ENCODE measurements around the gene ACTR3C. TPM values are rescaled to one million over a fixed set of nuclear protein-coding genes. Genes with fewer than 3 reads are reported as not detected.
"Not testable (repeated sequence)": the region's sequence is repeated elsewhere in the genome, so short reads cannot be mapped to it uniquely, and the experiment has no call there.

ACTR3C gene
- total and polyA plus RNA-seq, 2 experiments from 2014 or later: 1.5 to 3.5 TPM

DNA sequence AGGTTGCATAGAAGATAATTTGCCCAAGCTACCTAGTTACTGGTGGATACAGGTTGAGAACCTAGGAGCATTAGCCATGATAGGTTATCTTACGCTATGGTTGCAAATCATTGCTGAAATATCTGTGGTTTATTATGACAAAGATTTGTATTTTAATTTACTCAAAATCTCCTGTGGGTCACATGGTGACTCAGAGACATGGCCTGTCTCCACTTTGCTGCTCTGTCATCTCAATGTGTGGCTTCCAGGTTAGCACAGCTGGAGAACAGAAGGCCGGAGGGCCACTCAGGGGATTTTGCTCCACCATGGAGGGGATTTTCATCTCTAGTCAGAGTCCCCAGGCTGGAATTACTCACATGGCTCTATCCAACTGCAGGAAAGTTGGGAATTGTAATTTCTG, 78.1 kb downstream of the ACTR3C start:
- not testable (repeated sequence) for H3K4me3 Mint-ChIP-seq; H3K9me2 ChIP-seq (ENCODE audit: insufficient read depth); H3K36me3 ChIP-seq (ENCODE audit: insufficient read depth); H3K27ac ChIP-seq (ENCODE audit: low read depth); H3K4me3 ChIP-seq; H2AFZ ChIP-seq; H3K4me2 ChIP-seq; H3F3A ChIP-seq (replicated peaks; ENCODE audit: low read depth); ATAC-seq; DNase-seq (ENCODE audit: low spot score); H3K27me3 ChIP-seq (ENCODE audit: insufficient read depth); H3K4me1 Mint-ChIP-seq; H4K20me1 ChIP-seq (replicated peaks; ENCODE audit: insufficient read depth); H3K9me3 Mint-ChIP-seq; H3K36me3 Mint-ChIP-seq (ENCODE audit: low read depth); H3K27ac Mint-ChIP-seq; H3K4me1 ChIP-seq (ENCODE audit: insufficient read depth); H3K79me2 ChIP-seq (replicated peaks; ENCODE audit: insufficient read depth); H3K27me3 Mint-ChIP-seq (ENCODE audit: insufficient read depth, low read depth, poor library complexity)

DNA sequence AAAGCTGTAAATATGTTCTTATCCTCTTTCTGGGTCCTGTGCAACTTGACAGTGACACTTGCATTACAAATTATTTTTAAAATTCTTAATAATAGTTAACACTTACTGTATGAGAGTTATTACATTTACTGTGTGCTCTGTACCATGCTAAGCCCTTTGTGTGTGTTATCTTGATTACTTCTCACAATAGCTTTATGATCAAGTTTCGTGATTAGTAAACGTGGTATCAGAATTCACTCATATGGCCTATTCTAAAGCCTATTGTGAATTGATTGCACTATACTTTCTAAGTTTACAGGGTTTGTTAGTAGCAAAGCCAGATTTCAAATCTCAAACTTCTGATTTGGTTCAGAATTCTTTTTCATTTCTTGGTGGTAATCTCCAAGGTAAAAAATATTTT, 80.4 kb downstream of the ACTR3C start:
- not testable (repeated sequence) for H3K9me2 ChIP-seq (ENCODE audit: insufficient read depth); H3K4me3 Mint-ChIP-seq; H3F3A ChIP-seq (replicated peaks; ENCODE audit: low read depth); ATAC-seq; H3K4me3 ChIP-seq; DNase-seq (ENCODE audit: low spot score); H3K4me1 Mint-ChIP-seq; H3K27ac ChIP-seq (ENCODE audit: low read depth); H3K27ac Mint-ChIP-seq; H3K4me2 ChIP-seq; H3K79me2 ChIP-seq (replicated peaks; ENCODE audit: insufficient read depth); H3K4me1 ChIP-seq (ENCODE audit: insufficient read depth); H2AFZ ChIP-seq; H4K20me1 ChIP-seq (replicated peaks; ENCODE audit: insufficient read depth); H3K9me3 Mint-ChIP-seq; H3K36me3 ChIP-seq (ENCODE audit: insufficient read depth); H3K27me3 Mint-ChIP-seq (ENCODE audit: insufficient read depth, low read depth, poor library complexity); H3K27me3 ChIP-seq (ENCODE audit: insufficient read depth); H3K36me3 Mint-ChIP-seq (ENCODE audit: low read depth)

DNA sequence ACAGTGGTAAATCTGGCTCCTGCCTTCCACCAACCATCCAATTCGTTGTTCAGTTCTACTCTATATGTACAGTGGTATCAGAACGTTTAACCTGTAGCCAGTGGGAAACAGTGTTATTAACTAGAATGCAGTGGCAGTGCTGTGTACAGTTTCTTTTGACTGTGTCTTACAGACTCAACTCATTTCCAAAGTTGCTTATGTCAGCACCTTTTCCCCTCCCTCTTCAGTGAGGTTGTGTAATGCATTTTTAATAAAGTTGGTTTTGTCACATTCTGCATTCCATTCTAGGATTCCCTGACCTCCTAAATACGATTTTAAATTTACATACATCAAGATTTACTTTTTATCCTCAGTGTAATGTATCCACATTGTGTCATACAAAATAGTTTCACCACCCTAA, 97.9 kb downstream of the ACTR3C start:
- H3K36me3 ChIP-seq (ENCODE audit: insufficient read depth); H3K27ac Mint-ChIP-seq; H4K20me1 ChIP-seq (replicated peaks; ENCODE audit: insufficient read depth); H3K4me3 ChIP-seq; H3K4me1 ChIP-seq (ENCODE audit: insufficient read depth); H3K4me2 ChIP-seq; DNase-seq (ENCODE audit: low spot score); ATAC-seq; H3K9me2 ChIP-seq (ENCODE audit: insufficient read depth); H3K36me3 Mint-ChIP-seq (ENCODE audit: low read depth); H3K9me3 Mint-ChIP-seq; H3F3A ChIP-seq (replicated peaks; ENCODE audit: low read depth); H3K27ac ChIP-seq (ENCODE audit: low read depth); H3K4me1 Mint-ChIP-seq; H3K4me3 Mint-ChIP-seq; H3K79me2 ChIP-seq (replicated peaks; ENCODE audit: insufficient read depth); H2AFZ ChIP-seq: not testable (repeated sequence)
- H3K27me3 ChIP-seq (ENCODE audit: insufficient read depth): peaks cover 26% of the 10 kb centered on the region
- H3K27me3 Mint-ChIP-seq (ENCODE audit: insufficient read depth, low read depth, poor library complexity): peaks cover 22% of the 10 kb centered on the region

DNA sequence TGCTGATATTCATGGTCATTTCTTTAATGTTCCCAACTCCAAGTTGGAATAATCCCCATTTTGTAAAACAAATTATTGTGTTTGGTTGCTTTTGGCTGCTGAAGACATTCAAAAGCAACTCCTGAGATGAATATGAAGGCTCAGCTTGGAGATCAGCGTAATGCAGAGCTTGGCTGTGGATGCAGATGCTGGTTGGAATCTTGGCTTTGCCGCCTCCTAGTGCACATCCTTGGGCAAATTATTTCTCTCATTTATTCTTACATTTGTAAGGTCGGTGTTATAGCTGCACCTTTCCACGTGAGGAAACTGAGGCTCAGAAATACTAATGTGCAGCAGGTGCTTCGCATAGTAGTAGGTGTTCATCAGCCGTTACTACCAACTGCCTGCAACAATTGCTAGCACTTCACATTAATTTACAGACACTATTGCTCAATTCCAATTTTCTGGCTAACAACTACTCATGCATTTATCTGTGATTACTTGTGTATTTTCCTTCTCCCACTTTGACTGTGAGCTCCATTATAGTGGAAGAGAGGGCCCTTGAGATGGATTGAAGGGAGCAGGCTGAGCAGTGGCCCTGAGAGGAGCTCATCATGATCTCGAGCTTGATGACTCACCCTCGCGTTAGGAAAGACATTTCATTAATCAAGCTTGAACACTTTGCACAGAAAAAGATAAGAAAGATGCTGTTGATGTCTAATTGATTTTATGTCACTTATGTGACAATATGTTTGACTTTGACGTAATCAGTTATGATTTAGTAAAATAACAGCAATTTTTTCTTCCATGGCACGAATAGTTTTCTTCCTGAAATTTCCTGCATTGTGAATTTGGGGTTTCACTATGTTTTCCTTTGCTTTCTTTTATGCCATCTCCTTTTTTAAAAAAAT, 101.0 kb downstream of the ACTR3C start:
- H3F3A ChIP-seq (replicated peaks; ENCODE audit: low read depth); ATAC-seq; H2AFZ ChIP-seq; H3K27ac ChIP-seq (ENCODE audit: low read depth); H3K36me3 Mint-ChIP-seq (ENCODE audit: low read depth); H3K9me2 ChIP-seq (ENCODE audit: insufficient read depth); H3K36me3 ChIP-seq (ENCODE audit: insufficient read depth); H3K4me3 ChIP-seq; H3K4me2 ChIP-seq; H3K4me1 ChIP-seq (ENCODE audit: insufficient read depth); H3K4me1 Mint-ChIP-seq; H3K27ac Mint-ChIP-seq; H3K79me2 ChIP-seq (replicated peaks; ENCODE audit: insufficient read depth); H4K20me1 ChIP-seq (replicated peaks; ENCODE audit: insufficient read depth); H3K9me3 Mint-ChIP-seq: not testable (repeated sequence)
- Mint-ChIP-seq H3K27me3 (ENCODE audit: insufficient read depth, low read depth, poor library complexity) (peaks cover 29% of the 10 kb centered on the region), H3K4me3 (peak overlapping the region; percentile 59; the same call in 2 of the 3 replicates)
- H3K27me3 ChIP-seq (ENCODE audit: insufficient read depth): peaks cover 46% of the 10 kb centered on the region
- DNase-seq (ENCODE audit: low spot score): peak; percentile 15
- TF ChIP-seq, protein P1, sequence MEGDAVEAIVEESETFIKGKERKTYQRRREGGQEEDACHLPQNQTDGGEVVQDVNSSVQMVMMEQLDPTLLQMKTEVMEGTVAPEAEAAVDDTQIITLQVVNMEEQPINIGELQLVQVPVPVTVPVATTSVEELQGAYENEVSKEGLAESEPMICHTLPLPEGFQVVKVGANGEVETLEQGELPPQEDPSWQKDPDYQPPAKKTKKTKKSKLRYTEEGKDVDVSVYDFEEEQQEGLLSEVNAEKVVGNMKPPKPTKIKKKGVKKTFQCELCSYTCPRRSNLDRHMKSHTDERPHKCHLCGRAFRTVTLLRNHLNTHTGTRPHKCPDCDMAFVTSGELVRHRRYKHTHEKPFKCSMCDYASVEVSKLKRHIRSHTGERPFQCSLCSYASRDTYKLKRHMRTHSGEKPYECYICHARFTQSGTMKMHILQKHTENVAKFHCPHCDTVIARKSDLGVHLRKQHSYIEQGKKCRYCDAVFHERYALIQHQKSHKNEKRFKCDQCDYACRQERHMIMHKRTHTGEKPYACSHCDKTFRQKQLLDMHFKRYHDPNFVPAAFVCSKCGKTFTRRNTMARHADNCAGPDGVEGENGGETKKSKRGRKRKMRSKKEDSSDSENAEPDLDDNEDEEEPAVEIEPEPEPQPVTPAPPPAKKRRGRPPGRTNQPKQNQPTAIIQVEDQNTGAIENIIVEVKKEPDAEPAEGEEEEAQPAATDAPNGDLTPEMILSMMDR (conservative IDR thresholded peaks at IDR 0.05; ENCODE audit: low read depth in 2 of 2): peak; percentile 30 to 52; a peak in 3 of 4 replicates

DNA sequence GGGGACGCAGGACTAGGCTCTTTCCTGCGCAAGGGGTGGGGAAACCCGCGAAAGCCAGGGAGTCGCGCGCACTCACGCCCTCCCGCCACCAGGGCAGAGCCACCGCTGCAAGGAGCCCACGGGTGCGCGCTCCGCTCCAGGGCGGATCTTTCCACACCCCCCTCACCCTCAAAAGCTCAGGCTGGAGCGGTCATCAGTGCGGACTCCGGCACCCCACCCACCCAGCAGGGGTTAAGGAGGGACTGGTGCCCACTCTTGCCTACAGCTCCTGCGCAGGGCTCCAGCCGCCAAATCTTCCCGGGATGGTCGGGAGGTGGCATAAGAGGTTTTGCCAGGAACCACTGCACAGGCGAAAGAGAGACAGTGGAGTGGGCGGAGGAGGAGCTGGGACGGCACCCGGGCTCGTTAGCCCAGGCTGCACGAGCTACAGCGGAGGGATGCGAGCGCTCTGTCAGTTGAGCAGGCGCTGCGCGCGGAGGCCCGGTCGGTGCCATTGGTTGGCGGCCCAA, 102.6 kb downstream of the ACTR3C start:
- H3K4me1 Mint-ChIP-seq; H3K27ac Mint-ChIP-seq; H3K79me2 ChIP-seq (replicated peaks; ENCODE audit: insufficient read depth); H3F3A ChIP-seq (replicated peaks; ENCODE audit: low read depth); H3K36me3 Mint-ChIP-seq (ENCODE audit: low read depth); H3K36me3 ChIP-seq (ENCODE audit: insufficient read depth); H3K9me3 Mint-ChIP-seq; H3K27ac ChIP-seq (ENCODE audit: low read depth); H2AFZ ChIP-seq; H3K9me2 ChIP-seq (ENCODE audit: insufficient read depth); H4K20me1 ChIP-seq (replicated peaks; ENCODE audit: insufficient read depth); H3K4me1 ChIP-seq (ENCODE audit: insufficient read depth): not testable (repeated sequence)
- peak; percentile 51 for DNase-seq (ENCODE audit: low spot score)
- Histone ChIP-seq H3K4me3 (peak overlapping the region; percentile 54), H3K27me3 (ENCODE audit: insufficient read depth) (peaks cover 49% of the 10 kb centered on the region), H3K4me2 (peak overlapping the region; percentile 75)
- Mint-ChIP-seq H3K27me3 (ENCODE audit: insufficient read depth, low read depth, poor library complexity) (peaks cover 29% of the 10 kb centered on the region), H3K4me3 (peak overlapping the region; percentile 59)
- peak; percentile 83 for ATAC-seq
